Activated CD8-positive, alpha-beta memory T cell treated with anti-CD3 and anti-CD28 coated beads for 24 hours (primary cell): Measurements from ENCODE around the gene TAX1BP1.

Experiments used
- DNase-seq: peaks from one replicate; pipeline ENCODE4 v3.0.0-alpha.2; 2020

The TAX1BP1 gene

DNA sequence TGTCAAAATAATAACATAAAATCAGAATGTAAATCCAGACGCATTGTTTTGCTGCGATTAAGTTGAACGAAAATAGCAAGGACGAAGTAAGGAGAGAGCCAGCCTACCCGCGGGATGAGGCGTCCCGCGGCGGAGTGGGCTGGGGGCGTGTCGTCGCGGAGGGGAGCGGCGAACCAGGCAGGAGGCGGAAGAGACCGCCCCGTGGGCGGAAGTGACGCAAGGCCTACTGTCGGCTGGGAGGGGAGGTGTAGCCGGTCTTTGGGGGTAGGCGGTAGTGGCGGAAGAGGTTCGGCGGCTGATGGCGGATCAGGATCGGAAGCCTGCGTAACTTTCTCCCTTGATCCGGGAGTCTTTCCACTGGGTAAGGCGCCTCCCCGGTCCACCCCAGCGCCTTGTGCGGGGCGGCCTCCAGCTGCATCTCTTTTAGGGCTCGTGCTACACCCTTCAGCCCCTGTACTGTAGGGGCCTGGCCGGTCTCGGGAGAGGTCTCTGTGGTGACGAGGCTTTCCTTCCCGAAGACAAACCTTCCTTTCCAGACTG is at the start of gene TAX1BP1:
TAX1BP1 (plus strand) TSS at position 254 of the 540 bp plus-strand sequence. CDS start 8,363 bp downstream, outside the sequence.
- peak; percentile 96 for DNase-seq

DNA sequence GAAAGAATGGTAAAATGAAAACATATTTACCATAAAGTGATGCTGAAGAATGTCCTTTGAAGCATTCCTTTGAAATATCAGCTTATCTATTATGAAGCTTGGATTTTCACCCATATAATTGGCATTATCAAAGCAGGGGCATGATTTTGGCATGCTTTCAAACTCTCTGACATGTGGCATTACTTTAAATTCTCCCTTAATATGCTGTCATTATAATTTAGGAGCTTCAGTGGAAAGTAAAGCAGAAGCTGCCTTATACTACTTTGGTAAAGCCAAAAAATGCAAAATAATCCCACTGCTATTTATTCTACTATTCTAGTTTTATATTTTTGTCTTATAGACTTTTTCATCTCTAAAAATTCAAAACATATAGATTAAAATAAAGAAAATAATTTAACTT is 49.3 kb upstream of the TAX1BP1 start:
- no peak for DNase-seq

DNA sequence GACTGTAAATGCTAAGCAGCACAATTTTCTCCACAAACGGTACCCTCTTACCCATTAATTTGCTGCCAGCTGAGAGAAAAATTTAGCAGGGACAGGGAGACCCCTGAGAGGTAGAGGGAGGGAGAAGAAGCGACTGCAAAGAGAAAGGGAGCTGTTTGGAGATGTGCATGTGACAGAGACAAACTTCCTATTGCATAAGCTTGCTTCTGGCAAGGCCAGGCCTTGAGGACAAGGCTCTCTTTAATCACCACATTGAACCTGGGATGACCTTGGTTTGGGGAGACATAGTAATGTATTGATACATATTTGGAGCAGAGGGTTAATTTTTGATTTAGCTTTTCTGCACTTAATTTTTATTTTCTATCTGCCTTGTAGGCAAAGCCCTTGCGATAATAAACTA is 46.2 kb upstream of the TAX1BP1 start:
- no peak for DNase-seq

DNA sequence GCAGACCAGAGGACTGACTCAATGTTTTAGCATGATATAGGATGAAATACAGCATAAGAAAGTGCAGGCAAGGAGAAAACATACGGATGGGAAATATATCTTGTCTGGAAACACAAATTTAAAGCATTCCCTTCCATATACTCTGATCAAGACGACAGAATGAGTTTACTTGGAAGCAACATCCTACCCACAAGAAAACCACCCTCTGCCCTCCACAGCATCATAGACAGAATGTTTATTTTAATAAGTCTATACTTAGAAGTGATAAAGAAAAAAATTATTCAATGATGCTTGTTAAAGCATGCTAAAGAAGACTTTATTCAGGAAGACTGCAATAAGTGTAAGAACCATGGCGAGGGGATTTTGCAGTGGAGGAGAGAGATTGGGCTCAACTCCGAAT is 44.9 kb upstream of the TAX1BP1 start:
- DNase-seq, result no peak

DNA sequence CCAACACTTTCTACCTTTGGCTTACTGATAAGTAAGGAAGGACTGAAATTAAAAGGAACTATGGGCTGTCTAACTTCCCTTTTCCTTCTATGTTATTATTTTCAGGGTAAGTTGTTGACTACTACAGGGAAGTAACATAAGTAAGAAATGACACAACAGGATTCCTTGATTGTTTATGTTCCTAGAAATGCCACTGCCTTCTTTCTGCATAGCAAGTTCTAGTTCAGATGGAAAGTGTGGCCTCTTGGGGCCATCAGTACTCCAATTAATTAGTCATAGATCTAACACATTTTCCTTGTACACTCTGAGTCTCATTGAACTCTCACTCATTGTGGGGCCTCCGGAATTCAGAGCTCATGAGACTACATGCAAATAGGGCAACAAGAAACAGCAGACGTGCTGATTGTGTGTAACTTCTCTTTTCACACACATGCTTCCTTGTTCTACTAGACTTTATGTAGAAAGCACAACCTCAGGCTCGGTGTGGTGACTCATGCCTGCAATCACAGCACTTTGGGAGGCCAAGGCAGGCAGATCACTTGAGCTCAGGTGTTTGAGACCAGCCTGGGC is 42.0 kb upstream of the TAX1BP1 start:
- DNase-seq, result no peak

DNA sequence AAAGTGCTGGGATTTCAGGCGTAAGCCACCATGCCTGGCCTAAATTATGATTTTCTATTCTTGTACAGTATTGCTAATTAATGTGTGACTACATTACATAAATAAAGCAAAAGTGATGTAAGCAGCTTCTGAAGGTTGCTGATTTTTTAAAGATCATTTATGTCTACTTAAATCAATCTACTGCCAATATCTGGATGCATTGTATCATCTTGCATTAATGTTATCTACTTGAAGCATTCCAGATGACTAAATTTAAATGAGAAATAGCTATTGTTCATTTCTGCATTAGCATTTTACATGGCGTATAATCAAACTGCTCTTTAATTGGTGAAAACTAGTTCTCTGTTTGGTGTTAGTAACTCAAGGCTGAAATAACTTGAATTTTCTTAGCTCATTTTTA is 40.2 kb upstream of the TAX1BP1 start:
- no peak for DNase-seq

DNA sequence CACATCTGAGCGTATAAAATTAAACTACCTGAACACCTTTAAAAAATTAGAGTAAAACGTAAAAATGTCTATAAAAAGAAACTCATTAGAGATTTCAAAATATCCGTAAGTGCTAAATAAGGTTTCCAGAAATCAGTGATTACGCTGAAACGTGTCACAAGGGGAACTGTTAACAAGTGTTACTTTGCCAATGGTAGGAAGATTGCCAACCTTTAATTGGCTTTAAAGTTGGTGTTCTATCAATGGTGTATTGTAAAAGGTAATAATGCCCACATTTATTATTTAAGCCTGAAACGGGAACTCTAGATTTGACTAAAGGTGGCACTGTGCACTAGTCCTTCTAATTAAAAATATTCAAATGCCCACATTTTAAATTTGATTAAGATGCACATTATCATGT is 39.5 kb upstream of the TAX1BP1 start:
- no peak for DNase-seq

DNA sequence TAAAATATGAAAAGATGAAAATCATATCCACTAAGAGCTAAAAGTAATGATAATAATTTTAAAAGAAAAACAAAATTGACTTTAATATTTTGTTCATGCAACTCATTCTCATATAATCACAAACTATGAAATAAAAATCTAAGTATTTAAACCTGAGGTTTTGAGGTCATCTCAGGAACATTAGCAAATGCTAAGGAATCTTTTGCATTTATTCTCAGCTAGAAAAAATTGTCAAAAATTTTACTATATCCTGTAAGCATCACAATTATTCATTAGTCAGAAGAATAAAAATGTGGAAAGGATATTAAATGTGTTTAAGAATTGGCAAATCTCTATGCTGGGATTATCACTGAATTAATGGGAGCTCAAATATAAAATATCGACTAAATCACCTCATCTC is 36.8 kb upstream of the TAX1BP1 start:
- no peak for DNase-seq

DNA sequence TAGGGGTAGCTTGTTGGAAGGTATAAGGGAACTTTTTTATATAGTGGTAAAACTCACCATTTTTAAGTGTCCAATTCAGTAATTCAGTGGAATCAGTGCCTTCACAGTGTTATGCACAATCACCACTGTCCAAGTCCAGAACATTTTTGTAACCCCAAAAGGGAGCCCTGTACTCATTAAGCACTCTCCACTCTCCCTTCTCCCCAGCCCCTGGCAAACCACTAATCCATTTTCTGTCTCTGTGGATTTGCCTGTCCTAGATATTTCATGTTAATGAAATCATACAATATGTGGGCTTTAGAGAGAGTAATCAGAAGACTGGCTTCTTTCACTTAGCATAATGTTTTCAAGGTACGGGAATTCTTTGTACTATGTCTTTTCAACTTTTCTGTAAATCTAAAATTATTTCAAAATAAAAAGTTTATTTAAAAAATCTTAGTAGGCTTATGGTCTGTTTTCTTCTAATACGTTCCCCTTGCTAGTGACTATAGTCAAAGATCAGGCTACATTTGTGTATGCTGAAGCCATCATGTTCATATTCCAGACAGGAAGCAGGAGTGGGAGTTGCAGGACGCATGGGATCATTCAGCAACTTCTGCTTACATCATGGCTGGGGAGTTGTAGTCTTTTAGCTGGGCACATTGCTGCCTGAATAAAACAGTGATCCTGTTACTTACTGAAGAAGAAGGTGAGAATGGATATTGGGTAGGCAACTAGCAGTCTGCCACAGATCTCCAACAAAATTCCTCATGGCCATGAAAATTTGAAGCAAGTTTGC is 35.4 kb upstream of the TAX1BP1 start:
- no peak for DNase-seq

DNA sequence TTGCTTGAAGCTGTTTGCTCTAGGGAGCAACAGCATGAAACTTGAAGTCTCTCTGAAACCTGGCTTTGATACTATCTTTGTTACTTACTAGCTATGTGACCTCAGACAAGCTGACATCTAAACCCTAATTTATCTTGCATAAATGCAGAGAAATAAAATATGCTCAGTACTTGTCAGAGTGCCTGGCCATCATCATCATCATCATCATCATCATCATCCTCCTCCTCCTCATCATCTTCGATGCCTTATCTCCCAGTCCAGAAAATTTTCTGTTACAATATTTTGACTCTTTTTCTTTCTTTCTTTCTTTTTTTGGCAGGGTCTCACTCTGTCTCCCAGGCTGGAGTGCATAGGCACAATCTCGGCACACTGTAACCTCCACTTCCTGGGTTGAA is 34.8 kb upstream of the TAX1BP1 start:
- DNase-seq, result no peak

DNA sequence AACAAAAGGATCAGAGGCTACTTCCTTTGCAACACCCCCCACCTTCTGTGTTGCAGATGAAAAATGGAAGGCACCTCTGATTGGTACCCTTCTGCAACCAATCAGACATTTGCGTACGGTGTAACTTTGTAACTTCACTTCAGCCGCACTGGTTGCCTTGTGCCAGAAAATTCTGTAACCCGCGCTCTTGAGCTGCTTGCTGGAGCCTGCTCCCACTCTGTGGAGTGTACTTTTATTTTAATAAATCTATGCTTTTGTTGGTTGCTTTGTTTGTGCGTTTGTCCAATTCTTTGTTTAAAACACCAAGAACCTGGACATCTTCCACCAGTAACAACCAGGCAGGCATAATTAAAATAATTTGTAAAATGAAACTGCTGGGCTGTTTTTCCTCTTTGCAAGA is 31.5 kb upstream of the TAX1BP1 start:
- DNase-seq, result no peak

DNA sequence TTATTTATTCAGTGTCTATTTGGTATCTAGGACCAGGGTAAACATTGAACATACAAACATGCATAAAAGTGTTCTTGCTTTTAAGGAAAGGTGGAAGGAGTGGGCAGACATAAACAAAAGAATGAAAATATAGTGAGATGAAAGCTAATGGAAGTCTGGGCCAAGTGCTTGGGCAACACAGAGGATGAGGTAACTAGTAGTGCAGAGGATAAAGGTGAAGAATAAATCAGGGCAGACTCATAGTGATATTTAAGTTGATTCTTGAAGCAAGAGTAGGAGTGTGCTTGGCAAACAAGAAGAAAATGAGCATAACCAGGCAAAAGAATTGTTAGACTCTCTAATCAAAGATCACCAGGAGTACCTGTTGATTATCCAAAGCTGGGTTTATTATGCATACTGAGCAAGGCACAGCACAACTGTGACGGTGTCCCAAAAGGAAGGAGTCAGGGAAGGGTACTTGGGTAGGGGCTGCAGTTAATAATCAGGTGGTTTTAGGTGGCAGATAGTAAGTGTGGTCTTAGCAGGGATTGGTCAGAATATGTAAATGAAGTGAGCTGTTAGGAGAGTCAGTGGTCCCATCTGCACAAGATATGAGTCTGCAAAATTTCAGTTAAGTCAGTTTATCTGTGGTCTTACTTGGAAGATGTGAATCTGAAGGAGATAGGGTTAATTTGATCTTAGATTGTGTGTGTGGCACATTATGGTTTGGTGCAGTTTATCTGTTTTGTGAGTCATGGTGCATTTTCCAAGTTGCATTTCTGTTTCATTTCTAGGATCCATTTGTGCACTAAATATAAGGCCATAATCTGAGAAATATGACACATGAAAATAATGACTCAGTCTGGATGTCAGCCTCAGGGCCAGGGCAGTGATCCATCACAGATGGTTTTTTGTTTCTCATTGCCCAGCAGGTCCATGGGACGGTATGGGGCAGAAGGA is 30.6 kb upstream of the TAX1BP1 start:
- DNase-seq, result no peak

DNA sequence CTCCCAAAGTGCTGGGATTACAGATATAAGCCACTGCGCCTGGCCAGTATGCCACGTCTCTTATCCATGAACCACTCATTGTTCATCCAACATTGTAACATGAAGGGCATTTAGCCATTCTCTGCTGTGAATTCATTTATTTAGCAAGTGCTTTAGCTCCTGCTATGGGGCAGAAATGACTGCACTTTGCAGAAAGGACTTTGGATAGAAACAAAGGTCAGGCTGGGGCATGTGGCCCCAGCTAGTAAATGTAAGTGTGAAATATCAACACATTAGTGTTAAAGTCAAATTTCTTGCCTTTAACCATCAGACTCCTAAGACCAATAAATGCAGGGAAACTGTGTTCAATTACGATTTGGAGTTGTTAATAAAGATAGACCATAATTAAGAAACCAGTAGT is 27.7 kb upstream of the TAX1BP1 start:
- DNase-seq, result no peak

DNA sequence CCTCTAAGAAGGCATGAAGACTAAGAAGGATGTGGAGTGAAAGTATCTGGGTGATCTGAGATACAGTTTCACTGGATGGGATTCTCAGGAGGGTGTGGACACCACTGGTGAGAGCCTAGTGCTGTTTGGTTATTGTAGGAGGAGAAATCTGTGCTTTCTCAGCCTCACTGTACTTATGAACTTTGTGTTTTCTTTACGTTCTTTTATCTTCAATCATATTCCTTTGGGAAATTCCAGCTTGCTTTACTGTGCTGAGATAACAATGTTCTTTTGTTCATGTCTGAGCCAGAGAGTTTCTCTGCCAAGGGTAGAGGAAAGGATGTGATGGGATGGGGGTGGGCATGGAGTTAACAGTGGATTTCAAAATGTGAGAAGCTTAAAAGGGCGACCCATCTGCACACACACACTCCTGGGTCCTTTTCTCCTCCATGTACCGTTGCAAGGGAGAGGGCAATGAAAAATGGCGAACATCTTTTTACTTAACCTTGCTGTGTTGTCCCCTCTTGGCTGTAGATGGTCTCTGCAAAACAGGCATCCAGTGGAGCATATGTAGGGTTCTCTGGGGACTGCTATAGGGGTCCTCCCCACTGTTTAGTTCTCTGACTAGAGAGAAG is 25.0 kb upstream of the TAX1BP1 start:
- DNase-seq, result no peak

DNA sequence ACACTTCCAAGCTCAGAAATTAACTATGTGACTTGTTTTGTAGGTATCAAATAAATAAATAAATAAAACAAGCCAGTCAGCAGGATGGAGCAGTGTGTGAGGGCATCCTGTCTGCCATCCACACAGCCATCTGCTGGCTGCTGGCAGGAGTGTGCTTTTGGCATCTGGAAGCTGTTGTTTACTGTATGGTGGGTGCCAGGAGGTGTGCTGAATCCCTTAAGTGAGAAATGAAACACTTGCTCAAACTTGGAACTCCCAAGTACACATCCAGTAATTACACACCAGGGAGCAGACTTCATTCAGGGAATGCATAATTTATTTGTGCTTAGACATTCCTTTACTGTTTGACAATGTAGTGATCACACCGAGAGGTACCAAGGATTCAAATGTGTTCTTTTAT is 16.9 kb upstream of the TAX1BP1 start:
- no peak for DNase-seq

DNA sequence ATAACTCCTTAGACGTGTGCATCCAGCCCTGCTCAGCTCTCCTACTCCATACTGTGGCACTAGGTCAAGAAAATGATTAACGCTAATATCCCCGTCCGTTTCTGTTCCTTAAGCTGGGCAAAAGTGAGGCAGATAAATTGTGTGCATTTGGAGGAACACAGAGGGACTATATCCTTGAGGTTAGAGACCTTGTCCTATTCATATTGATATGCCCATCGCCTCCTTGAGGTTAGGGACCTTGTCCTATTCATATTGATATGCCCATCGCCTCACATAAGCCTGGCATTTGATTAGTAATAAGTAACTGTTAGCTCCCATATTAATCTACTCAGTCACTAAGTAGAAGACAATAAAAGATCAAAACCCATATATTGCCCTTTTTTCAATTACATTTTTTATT is 12.9 kb upstream of the TAX1BP1 start:
- DNase-seq, result no peak

DNA sequence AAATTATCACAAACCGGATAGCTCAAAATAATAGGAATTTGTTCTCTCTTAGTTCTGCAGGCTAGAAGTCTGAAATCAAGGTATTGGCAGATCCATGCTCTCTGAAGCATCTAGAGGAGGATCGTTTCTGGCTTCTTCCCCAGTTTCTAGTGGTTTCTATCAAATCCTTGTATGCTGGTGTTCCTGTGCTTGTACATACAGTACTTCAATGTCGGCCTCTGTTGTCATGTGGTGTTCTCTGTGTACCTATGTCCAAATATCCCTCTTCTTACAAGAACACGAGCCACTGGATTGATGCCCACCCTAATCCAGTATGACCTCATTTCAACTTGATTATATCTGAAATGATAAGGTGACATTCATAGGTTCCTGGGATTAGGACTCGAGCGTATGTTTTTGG is 9.8 kb upstream of the TAX1BP1 start:
- DNase-seq, result no peak

DNA sequence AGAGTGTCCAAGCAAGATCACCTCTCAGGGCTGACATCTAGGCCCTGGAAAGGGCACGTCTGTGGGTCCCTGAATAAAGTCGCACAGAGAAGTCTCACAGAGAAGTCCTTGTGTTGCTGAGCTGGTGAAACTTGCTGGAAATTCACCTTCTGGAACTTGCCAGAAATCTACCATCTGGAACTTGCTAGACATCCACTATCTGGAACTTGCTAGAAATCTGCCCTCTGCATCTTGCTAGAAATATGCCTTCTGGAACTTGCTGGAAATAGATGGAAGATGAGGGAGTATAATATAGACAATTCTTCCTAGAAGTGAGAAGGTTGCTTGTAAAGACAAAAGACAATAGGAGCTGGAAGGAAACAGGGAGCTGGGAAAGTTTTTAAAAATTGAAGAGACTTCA is 5.4 kb upstream of the TAX1BP1 start:
- DNase-seq, result no peak

DNA sequence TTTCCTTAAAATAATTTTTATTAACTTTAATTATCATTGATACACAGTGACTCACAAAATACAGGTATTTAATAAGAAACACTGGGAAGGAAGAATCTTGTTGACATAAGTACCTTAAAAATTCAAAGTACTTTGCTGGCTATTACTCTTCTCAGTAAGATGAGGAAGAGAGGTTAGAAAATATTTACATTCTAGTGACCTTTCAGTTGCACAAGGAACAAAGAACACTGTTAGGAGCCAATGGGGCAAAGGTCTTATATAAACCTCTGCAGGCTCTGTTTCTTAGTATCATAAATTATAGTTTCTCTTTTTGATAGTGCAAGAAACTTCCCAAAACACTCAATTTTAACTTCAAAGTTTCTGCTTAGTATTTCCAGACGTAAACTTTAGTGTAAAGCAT is 4.8 kb upstream of the TAX1BP1 start:
- no peak for DNase-seq

DNA sequence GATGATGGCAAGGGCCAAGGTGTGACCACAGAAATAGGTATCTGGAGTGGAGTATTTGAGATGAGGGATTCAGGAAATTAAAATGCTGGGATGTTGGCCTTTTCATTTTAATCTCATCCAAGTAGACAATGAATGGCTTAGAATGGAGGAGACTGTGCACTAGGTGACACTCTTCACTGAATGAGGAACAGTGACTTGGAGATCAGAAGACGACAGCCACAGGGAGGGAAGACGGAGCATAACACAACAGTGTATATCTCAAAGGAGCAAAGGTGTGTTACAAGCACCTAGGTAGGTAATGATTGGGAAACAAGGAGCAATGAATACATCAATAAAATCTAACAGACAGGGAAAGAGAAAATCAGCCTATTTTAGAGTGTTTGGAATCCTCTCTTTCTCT is 4.1 kb upstream of the TAX1BP1 start:
- no peak for DNase-seq

DNA sequence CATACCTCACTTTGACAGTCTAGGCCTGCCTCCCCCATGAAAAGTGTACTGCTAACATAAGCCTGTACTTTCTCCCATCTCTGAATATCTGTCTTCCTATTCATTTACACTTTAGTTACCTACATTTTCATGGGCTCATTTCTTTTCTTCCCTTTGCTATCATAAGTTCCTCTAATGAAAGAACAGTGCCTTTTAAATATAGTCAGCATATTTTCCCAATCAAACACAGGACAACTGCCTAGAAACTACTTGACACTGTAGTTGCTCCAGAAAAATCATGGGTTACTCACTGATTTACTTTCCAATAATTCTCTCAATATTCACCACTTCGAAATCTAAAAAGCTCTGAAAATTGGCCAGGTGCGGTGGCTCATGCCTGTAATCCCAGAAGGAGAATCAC is 2.8 kb upstream of the TAX1BP1 start:
- no peak for DNase-seq

DNA sequence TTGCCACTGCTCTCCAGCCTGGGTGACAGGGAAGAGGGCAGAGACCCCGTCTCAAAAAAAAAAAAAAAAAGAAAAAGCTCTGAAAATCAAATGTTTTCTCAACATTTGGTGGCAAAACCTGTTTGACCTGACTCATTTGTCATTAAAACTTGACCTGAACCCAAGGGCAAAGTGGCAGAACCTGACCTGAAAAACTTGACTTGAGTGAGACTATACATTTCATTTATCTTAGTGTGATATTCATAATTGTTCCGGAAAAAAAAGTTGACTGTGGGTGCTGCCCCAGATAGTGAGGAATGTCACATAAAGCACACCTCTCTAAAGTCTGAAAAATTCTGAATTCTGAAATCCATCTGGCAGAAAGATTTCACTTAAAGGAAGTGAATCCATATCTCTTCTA is 2.3 kb upstream of the TAX1BP1 start:
- no peak for DNase-seq

DNA sequence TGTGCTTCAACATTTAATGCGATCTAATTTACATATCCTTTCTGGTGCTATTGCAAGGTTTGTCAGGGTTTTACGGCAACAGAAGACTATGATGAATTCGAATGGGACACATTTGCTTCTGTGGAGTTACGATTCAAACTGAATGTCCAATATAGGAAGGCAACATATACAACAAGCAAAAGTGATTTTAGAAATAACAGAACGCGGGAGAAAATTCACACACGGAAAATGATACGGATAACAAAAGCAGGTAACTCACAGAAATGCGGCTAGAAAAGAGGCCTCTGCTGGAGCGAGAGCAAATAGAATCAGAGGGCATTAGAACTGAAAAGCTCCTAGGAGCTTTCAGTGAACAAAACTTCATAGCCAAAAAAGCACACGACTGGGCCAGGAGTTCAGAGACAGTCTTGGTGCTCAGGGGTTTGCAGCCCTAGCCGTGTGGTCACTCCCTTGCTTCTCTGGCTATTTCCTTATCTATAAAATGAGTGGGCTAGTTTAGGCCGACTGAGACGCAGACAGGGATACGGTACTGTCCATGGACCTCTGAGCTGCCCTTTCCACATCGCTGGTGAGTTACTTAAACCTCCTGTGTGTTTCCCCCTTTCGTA is 557 bp upstream of the TAX1BP1 start:
- no peak for DNase-seq
